ENCODE data around the gene FMNL2. TPM values are rescaled to one million over a fixed set of nuclear protein-coding genes. Genes with fewer than 3 reads are reported as not detected.

FMNL2 gene
- total and polyA plus RNA-seq, 10 donors: 8.8 to 59.3 (median 33.5) TPM

GRCh38 chr2:152367547-152368390, 32.8 kb downstream of the FMNL2 start:
- no peaks in the 10 kb centered on the region for H3K36me3 ChIP-seq
- no peak for DNase-seq
- TF ChIP-seq POLR2A (IDR thresholded peaks at IDR 0.05): no peak
- TF ChIP-seq POLR2AphosphoS5 (IDR thresholded peaks at IDR 0.05): no peak
- no peak for TF ChIP-seq CTCF (IDR thresholded peaks at IDR 0.05 in 8 of 11, conservative IDR thresholded peaks at IDR 0.05 in 3 of 11)
- 75 to 90% (median 86%) methylated on average over 9 of the region's 9 CpGs for WGBS, 5 donors
- intact Hi-C loops (cut with DNase I; ENCODE audit: low total_unique reads): no loop called here
- no peaks in the 10 kb centered on the region for H3K27me3 ChIP-seq (replicated peaks in 1 of 7)
- H3K4me3 ChIP-seq: no peak overlapping the region
- H3K4me1 ChIP-seq: peaks cover 0 to 3% (median 0%) of the 10 kb centered on the region in 6 donors
- H3K27ac ChIP-seq: no peak overlapping the region
- H3K9me3 ChIP-seq: no peaks in the 10 kb centered on the region

GRCh38 chr2:152369176-152369860, 34.3 kb downstream of the FMNL2 start:
- no peak for DNase-seq
- no peak overlapping the region for H3K4me3 ChIP-seq
- no peaks in the 10 kb centered on the region for H3K36me3 ChIP-seq
- intact Hi-C loops (cut with DNase I; ENCODE audit: low total_unique reads): no loop called here
- 81 to 92% (median 89%) methylated on average over 5 of the region's 5 CpGs for WGBS, 5 donors
- TF ChIP-seq POLR2A (IDR thresholded peaks at IDR 0.05): no peak
- TF ChIP-seq POLR2AphosphoS5 (IDR thresholded peaks at IDR 0.05): no peak
- no peak for TF ChIP-seq CTCF (IDR thresholded peaks at IDR 0.05 in 8 of 11, conservative IDR thresholded peaks at IDR 0.05 in 3 of 11)
- no peak overlapping the region for H3K27ac ChIP-seq
- H3K4me1 ChIP-seq: peaks cover 0 to 3% (median 0%) of the 10 kb centered on the region in 6 donors
- H3K27me3 ChIP-seq (replicated peaks in 1 of 7): no peaks in the 10 kb centered on the region
- no peaks in the 10 kb centered on the region for H3K9me3 ChIP-seq

GRCh38 chr2:152370783-152371182, 35.8 kb downstream of the FMNL2 start:
- H3K27ac ChIP-seq: no peak overlapping the region
- peaks cover 0 to 3% (median 0%) of the 10 kb centered on the region in 6 donors for H3K4me1 ChIP-seq
- no peak overlapping the region for H3K4me3 ChIP-seq
- H3K9me3 ChIP-seq: no peaks in the 10 kb centered on the region
- WGBS, 5 donors: 87 to 96% (median 94%) methylated on average over 5 of the region's 5 CpGs
- intact Hi-C loops (cut with DNase I; ENCODE audit: low total_unique reads): no loop called here
- TF ChIP-seq POLR2AphosphoS5 (IDR thresholded peaks at IDR 0.05) (no peak), CTCF (IDR thresholded peaks at IDR 0.05 in 8 of 11, conservative IDR thresholded peaks at IDR 0.05 in 3 of 11) (no peak), POLR2A (IDR thresholded peaks at IDR 0.05) (no peak)
- no peak for DNase-seq
- H3K36me3 ChIP-seq: no peaks in the 10 kb centered on the region
- no peaks in the 10 kb centered on the region for H3K27me3 ChIP-seq (replicated peaks in 1 of 7)

GRCh38 chr2:152372438-152372984, 37.5 kb downstream of the FMNL2 start:
- intact Hi-C loops (cut with DNase I; ENCODE audit: low total_unique reads): no loop called here
- WGBS, 5 donors: 27 to 57% (median 50%) methylated on average over 3 of the region's 3 CpGs
- TF ChIP-seq CTCF (IDR thresholded peaks at IDR 0.05 in 8 of 11, conservative IDR thresholded peaks at IDR 0.05 in 3 of 11): no peak
- no peak for TF ChIP-seq POLR2A (IDR thresholded peaks at IDR 0.05)
- no peak for TF ChIP-seq POLR2AphosphoS5 (IDR thresholded peaks at IDR 0.05)
- Histone ChIP-seq H3K4me1 (peaks cover 0 to 3% (median 0%) of the 10 kb centered on the region in 6 donors), H3K9me3 (no peaks in the 10 kb centered on the region), H3K36me3 (no peaks in the 10 kb centered on the region), H3K27ac (no peak overlapping the region), H3K27me3 (replicated peaks in 1 of 7) (no peaks in the 10 kb centered on the region), H3K4me3 (no peak overlapping the region)
- no peak for DNase-seq

Data from spleen (tissue), 11 donors.